Kidney epithelial cell (primary cell): Measurements from ENCODE around the gene MEGF6. TPM values are rescaled to one million over a fixed set of nuclear protein-coding genes. Genes with fewer than 3 reads are reported as not detected.
A peak's percentile ranks its signal among the peaks of the same experiment; 100 is the strongest.

Experiments used
- DNase-seq: peaks from one replicate; pipeline ENCODE4 v3.0.0-alpha.2; 2010; ENCODE audit warnings: low read depth
- H3K27me3 ChIP-seq: 2 replicates; pipeline ENCODE4 v1.6.0; 2011; ENCODE audit warnings: low read length; ENCODE audit not compliant: control insufficient read depth, insufficient read depth
- H3K36me3 ChIP-seq: 2 replicates; pipeline ENCODE4 v1.5.1; 2011; ENCODE audit warnings: low read length; ENCODE audit not compliant: control insufficient read depth, insufficient read depth
- H3K4me3 ChIP-seq: 2 replicates; pipeline ENCODE4 v1.5.1; 2011; ENCODE audit warnings: low read depth, mild to moderate bottlenecking, control low read depth, low read length
- total RNA-seq: library from RNA; depleted of rRNA; stranded (reverse); fragments of >200 nt; gene quantifications from 2 replicates; pipeline ENCODE4 v1.2.3, GENCODE V29; 2015
- TF ChIP-seq, protein P1 (sequence below): IDR thresholded peaks from 2 replicates; pipeline ENCODE4 v1.5.1; 2011; ENCODE audit warnings: mild to moderate bottlenecking, moderate library complexity, low read length, control low read depth, inconsistent platforms; ENCODE audit not compliant: insufficient read depth, poor library complexity, severe bottlenecking

Gene MEGF6
- total RNA-seq, 1 donor from 2014 or later: 13.1 TPM

DNA sequence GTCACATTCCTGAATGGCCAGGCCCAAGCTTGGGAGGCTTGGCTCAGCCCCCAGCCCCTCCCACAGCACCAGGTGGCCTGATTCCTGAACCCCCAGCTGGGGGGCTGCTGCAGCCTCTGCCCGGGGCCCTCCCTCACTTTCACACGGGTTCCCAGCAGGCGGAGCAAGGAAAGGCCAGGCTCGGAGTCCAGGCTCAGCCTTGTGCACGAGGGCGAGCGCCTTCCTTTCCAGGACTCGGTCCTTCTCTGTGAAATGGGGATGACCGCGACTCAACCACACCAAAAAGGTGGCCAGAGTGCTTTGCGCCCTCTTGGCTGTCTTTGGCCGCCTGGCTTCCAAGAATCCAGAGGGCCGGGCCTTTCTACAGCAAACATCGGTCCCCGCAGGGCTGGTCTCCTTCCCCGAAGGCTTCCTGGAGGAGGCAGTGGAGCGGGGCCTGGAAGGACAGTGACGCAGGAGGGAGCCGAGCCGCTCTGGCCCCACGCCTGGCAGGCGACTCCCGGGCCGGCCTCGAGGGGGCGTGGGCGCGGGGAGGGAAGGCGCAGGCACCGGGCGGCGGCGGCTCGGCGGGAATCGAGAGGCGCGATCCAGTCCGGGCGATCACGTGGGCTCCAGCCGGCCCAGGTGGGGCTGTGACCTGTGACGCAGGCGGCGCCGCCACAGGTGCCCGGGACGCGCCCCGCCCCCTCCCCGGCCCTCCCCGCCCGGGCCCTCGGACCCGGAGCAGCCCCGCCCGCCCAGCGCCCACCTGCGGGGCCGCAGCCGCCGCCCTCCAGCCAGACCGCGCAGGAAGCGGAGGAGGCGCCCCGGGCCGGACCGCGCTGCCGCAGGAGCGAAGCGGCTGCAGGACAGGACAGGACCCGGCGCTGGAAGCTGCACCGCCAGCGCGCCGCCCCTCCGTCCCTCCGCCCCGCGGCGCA is 157.2 kb downstream of the MEGF6 start, which contains the start of gene ARHGEF16:
Gene ARHGEF16 (plus strand): TSS at position 775 of the 920 bp plus-strand sequence. CDS start 8,420 bp downstream, outside the sequence.
- Histone ChIP-seq H3K4me3 (peak within 1 kb of the TSS; percentile 60), H3K27me3 (peaks cover 8% of the 10 kb centered on the region), H3K36me3 (no peaks in the 10 kb centered on the region)
- TF ChIP-seq, protein P1, sequence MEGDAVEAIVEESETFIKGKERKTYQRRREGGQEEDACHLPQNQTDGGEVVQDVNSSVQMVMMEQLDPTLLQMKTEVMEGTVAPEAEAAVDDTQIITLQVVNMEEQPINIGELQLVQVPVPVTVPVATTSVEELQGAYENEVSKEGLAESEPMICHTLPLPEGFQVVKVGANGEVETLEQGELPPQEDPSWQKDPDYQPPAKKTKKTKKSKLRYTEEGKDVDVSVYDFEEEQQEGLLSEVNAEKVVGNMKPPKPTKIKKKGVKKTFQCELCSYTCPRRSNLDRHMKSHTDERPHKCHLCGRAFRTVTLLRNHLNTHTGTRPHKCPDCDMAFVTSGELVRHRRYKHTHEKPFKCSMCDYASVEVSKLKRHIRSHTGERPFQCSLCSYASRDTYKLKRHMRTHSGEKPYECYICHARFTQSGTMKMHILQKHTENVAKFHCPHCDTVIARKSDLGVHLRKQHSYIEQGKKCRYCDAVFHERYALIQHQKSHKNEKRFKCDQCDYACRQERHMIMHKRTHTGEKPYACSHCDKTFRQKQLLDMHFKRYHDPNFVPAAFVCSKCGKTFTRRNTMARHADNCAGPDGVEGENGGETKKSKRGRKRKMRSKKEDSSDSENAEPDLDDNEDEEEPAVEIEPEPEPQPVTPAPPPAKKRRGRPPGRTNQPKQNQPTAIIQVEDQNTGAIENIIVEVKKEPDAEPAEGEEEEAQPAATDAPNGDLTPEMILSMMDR: peak; percentile 31
- no peak for DNase-seq

DNA sequence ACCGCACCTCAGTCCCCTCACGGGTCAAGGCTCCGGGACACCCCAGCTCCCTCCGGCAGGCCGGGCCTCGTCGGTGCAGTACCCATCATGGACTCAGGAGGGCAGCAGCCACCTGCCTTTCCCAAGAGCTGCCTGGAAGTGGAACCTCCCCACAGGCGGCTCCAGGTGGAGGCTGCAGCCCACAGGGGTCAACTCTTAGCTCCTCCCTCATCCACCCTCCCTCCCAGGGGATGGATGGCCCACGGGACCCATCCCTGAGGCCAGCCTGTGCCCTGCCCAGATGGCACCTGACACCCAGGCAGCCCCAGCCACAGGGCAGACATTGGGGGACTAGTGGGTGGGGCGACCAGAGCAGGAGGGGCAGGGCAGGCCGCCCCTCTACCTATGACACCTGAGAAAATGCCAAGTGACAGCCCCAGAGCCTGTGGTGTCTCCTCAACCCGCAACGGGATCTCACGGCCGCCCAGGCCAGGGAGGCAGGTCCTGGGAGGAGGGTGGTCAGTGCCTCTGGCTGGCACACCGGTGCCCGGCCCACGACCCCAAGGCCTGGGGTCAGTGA is 158.0 kb downstream of the MEGF6 start:
- DNase-seq: no peak
- Histone ChIP-seq H3K27me3 (peaks cover 8% of the 10 kb centered on the region), H3K36me3 (no peaks in the 10 kb centered on the region), H3K4me3 (no peak overlapping the region)
- TF ChIP-seq, protein P1: peak; percentile 97

DNA sequence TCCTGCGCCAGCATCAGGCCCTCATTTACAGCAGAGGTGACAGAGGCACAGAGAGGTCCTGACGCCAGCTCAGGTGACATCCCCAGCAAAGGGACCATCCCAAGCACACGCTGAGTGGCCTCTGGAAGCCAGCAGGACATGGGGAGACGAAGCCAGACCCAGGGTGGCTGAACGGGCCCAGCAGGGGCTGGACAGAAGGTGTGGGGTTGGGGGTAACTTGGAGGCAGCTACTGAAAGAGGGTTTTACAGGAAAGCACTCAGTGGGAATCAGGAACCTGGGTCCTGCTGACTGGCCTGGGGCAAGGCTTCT is 158.5 kb downstream of the MEGF6 start:
- no peaks in the 10 kb centered on the region for H3K36me3 ChIP-seq
- no peak for DNase-seq
- TF ChIP-seq, protein P1: no peak
- peaks cover 8% of the 10 kb centered on the region for H3K27me3 ChIP-seq
- no peak overlapping the region for H3K4me3 ChIP-seq

DNA sequence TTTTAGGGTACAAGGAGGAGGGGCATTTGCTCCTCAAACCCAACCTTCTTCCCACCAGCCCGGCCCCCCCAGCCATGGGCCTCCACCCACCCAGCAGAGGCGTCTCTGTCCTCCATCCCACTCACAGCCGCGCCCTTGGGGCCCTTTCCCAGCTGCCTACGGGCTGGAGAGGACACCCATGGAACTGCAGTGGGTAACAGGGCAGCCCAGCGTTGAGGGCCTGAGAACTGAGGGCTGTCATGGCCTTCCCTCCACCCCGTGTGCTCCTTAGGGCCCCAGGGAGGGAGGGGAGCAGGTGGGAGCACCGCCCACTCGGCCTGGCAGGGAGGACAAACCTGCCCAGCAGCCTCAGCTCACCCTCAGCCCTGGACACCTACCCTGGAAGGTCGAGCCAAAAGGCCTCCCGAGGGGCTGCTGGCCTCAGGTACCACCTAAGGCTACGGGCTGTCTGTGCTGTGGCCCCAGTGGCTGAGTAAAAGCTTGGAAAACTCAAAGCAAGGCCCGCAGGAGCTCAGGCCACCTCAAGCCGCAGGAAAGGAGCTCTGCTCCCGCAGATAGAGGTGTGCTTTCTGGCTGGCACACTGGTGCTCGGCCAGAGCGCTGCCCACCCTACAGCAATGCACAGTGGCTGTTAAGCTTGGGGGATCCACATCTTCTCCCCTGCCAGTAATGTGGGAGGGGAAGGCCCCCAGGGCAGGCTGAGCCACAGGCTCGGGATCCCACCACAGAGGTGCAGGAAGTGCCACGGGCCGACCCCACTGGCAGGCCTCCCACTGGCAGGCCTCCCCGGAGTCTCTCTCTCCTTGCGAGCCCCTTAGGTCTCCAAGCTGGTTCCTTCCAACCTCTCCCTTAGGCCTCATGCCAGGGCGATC is 159.1 kb downstream of the MEGF6 start:
- Histone ChIP-seq H3K36me3 (no peaks in the 10 kb centered on the region), H3K27me3 (peaks cover 8% of the 10 kb centered on the region), H3K4me3 (no peak overlapping the region)
- no peak for DNase-seq
- TF ChIP-seq, protein P1: no peak

DNA sequence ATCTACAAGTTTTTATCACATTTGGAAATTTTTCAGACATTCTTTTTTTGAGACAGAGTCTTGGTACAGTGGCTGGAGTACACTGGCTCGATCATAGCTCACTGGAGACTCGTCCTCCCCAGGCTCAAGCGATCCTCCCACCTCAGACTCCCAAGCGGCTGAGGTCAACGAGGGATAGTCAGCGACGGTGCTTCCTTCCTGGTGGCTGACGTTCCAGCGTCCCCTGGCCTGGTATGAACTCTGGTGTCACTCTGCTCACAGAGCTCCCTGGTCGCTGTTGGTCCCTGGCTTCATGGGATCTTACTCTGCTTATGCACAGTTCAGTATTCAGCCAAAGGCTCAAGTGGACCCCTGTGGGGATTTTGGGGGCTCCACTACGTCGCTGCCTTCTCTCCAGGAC is 160.3 kb downstream of the MEGF6 start:
- DNase-seq: no peak
- Histone ChIP-seq H3K27me3 (peaks cover 8% of the 10 kb centered on the region), H3K36me3 (no peaks in the 10 kb centered on the region), H3K4me3 (no peak overlapping the region)
- TF ChIP-seq, protein P1: no peak
